Head of caudate nucleus (tissue), 42 donors: ENCODE measurements around the gene ST8SIA6.

ENCODE experiments used
- DNase-seq, 42 donors: peaks; one replicate each; pipeline versions ENCODE4 v3.0.0 to v3.0.0-alpha.2; 2020 to 2021; ENCODE audit warnings: mixed read lengths in 7 of 42
- intact Hi-C: fragments of 100-400 bp; cut with DNase I; formaldehyde crosslinking; loops from one replicate; pipeline ENCODE4 v1.15.0; 2022

The ST8SIA6 gene

GRCh38 chr10:17290226-17290625 lies 164.2 kb downstream of the ST8SIA6 start:
- no peak for DNase-seq
- intact Hi-C loops, result no loop called here

GRCh38 chr10:17289763-17290162 lies 164.6 kb downstream of the ST8SIA6 start:
- intact Hi-C loops, result no loop called here

GRCh38 chr10:17286562-17287550 lies 167.5 kb downstream of the ST8SIA6 start:
- DNase-seq, result no peak
- intact Hi-C loops, result no loop called here

More at GRCh38 chr10:17289763-17290162, 164.6 kb downstream of the ST8SIA6 start:
- DNase-seq, result no peak

DNA sequence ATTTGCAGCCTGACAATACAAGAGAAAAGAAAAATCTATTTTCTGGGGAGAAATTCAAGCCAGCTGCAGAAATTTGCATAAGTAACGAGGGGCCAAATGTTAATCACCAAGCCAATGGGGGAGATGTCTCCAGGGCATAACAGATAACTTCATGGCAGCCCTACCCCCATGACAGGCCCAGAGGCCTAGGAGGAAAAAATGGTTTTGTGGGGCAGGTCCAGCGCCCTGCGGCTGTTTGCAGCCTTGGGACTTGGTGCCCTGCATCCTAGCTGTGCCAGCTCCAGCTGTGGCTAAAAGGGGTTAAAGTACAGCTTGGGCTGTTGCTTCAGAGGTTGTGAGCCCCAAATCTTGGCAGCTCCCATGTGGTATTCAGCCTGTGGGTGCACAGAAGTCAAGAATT lies 172.1 kb downstream of the ST8SIA6 start:
- DNase-seq, result no peak
- intact Hi-C loops, result no loop called here

DNA sequence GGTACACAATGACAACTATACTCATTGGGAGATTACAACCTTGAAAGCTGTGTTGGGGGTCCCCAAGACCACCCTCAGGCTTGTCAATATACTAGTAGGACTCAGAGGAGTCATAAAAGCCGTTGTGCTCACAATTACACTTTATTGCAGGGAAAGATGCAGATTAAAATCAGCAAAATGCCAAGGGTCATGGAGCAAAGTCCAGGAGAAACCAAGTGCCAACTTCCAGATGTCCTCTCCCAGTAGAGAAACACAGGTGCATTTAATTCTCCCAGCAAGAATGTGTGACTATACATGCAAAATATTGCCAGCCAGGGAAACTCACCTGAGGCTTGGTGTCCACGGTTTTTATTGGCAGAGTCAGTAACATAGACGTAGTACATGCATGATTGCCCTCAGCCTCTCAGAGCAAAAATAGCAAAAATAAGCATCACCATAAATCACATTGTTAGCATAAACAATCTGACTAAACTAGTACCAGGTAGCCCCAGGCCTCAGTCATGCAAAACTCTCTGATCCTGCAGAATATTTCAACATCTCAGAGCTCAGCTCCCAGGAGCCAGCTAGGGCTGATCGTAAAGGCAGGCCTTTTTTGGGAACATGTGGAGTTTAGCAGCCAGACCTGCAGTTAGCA lies 175.7 kb downstream of the ST8SIA6 start:
- DNase-seq, result no peak
- intact Hi-C loops, result no loop called here

GRCh38 chr10:17276756-17277424 lies 177.5 kb downstream of the ST8SIA6 start:
- no peak for DNase-seq

DNA sequence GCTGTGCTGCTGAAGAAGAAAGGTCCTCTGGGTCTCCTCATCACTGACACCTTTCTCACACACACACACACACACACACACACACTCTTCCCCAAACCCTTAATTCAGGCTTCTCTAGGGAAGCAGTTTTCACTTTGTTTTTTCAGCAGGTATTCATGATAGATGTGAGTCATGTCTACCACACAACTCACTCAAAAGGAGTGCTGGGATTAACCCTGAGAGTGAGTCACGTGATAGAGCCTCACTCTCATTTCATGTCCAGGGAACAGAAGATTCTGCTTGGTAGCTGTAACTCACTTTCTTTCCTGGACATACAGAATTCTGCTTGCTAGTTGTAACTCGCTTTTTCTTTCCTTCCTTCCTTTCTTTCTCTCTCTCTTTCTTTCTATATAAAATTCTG lies 181.0 kb downstream of the ST8SIA6 start:
- intact Hi-C loops, result no loop called here
- DNase-seq, result no peak

More at GRCh38 chr10:17276756-17277424, 177.5 kb downstream of the ST8SIA6 start:
- intact Hi-C loops, result no loop called here

GRCh38 chr10:17272648-17273047 lies 181.7 kb downstream of the ST8SIA6 start:
- intact Hi-C loops, result no loop called here
- DNase-seq, result no peak
